Fibroblast of peridontal ligament (primary cell): ENCODE data around the gene KLHDC2.
"Not testable (repeated sequence)": the region's sequence is repeated elsewhere in the genome, so short reads cannot be mapped to it uniquely, and the experiment has no call there.

Experiments
- DNase-seq: peaks from one replicate; pipeline ENCODE4 v3.0.0-alpha.2; 2010; ENCODE audit errors: extremely low read depth

Gene KLHDC2

GRCh38 chr14:49781040-49781439 is 13.1 kb downstream of the KLHDC2 start:
- DNase-seq, result not testable (repeated sequence)

- DNase-seq, result no peak
Measured at GRCh38 chr14:49783394-49784014, 15.6 kb downstream of the KLHDC2 start.

GRCh38 chr14:49786315-49786714 is 18.4 kb downstream of the KLHDC2 start:
- DNase-seq, result no peak

- DNase-seq, result no peak
Measured at GRCh38 chr14:49792618-49793017, 24.7 kb downstream of the KLHDC2 start.

- no peak for DNase-seq
Measured at GRCh38 chr14:49796025-49796424, 28.1 kb downstream of the KLHDC2 start.

GRCh38 chr14:49808780-49809179 is 40.8 kb downstream of the KLHDC2 start:
- DNase-seq, result no peak

- DNase-seq, result not testable (repeated sequence)
Measured at GRCh38 chr14:49816118-49816517, 48.2 kb downstream of the KLHDC2 start.

GRCh38 chr14:49816844-49817243 is 48.9 kb downstream of the KLHDC2 start:
- DNase-seq, result no peak

- no peak for DNase-seq
Measured at GRCh38 chr14:49820176-49820575, 52.2 kb downstream of the KLHDC2 start.

GRCh38 chr14:49828640-49829039 is 60.7 kb downstream of the KLHDC2 start:
- no peak for DNase-seq
